ENCODE results near the gene POU5F1. TPM values are rescaled to one million over a fixed set of nuclear protein-coding genes. Genes with fewer than 3 reads are reported as not detected.

The POU5F1 gene
- total and polyA plus RNA-seq, 4 donors: 0.22 to 1.2 (median 0.84) TPM

GRCh38 chr6:31118178-31118577 lies 52.3 kb downstream of the POU5F1 start:
- H3K36me3 ChIP-seq (ENCODE audit: control insufficient read depth, insufficient read depth, low read length): no peaks in the 10 kb centered on the region
- H3K4me1 ChIP-seq (ENCODE audit: control insufficient read depth, insufficient read depth, low read length): peaks cover 19% of the 10 kb centered on the region
- 83% methylated on average over 7 of the region's 7 CpGs for WGBS (ENCODE audit: insufficient coverage)
- no peak overlapping the region for H3K27ac ChIP-seq (ENCODE audit: low read depth, low read length)
- H3K4me3 ChIP-seq (ENCODE audit: low read depth, low read length): no peak overlapping the region
- no peaks in the 10 kb centered on the region for H3K9me3 ChIP-seq (ENCODE audit: control insufficient read depth, insufficient read depth, low read length)
- H3K27me3 ChIP-seq (ENCODE audit: control insufficient read depth, insufficient read depth, low read length): no peaks in the 10 kb centered on the region
- no peak for DNase-seq (ENCODE audit: low read depth in 4 of 6, low spot score in 6 of 6)

GRCh38 chr6:31116661-31117385 lies 53.7 kb downstream of the POU5F1 start:
- no peaks in the 10 kb centered on the region for H3K27me3 ChIP-seq (ENCODE audit: control insufficient read depth, insufficient read depth, low read length)
- H3K4me3 ChIP-seq (ENCODE audit: low read depth, low read length): no peak overlapping the region
- H3K27ac ChIP-seq (ENCODE audit: low read depth, low read length): no peak overlapping the region
- DNase-seq (ENCODE audit: low read depth in 4 of 6, low spot score in 6 of 6): no peak
- H3K4me1 ChIP-seq (ENCODE audit: control insufficient read depth, insufficient read depth, low read length): peaks cover 19% of the 10 kb centered on the region
- no peaks in the 10 kb centered on the region for H3K9me3 ChIP-seq (ENCODE audit: control insufficient read depth, insufficient read depth, low read length)
- no peaks in the 10 kb centered on the region for H3K36me3 ChIP-seq (ENCODE audit: control insufficient read depth, insufficient read depth, low read length)
- 73% methylated on average over 18 of the region's 19 CpGs for WGBS (ENCODE audit: insufficient coverage)

GRCh38 chr6:31115941-31116560 lies 54.4 kb downstream of the POU5F1 start:
- no peaks in the 10 kb centered on the region for H3K9me3 ChIP-seq (ENCODE audit: control insufficient read depth, insufficient read depth, low read length)
- DNase-seq (ENCODE audit: low read depth in 4 of 6, low spot score in 6 of 6): no peak
- WGBS (ENCODE audit: insufficient coverage): 86% methylated on average over 12 of the region's 12 CpGs
- H3K4me1 ChIP-seq (ENCODE audit: control insufficient read depth, insufficient read depth, low read length): peaks cover 19% of the 10 kb centered on the region
- H3K36me3 ChIP-seq (ENCODE audit: control insufficient read depth, insufficient read depth, low read length): no peaks in the 10 kb centered on the region
- H3K4me3 ChIP-seq (ENCODE audit: low read depth, low read length): no peak overlapping the region
- H3K27me3 ChIP-seq (ENCODE audit: control insufficient read depth, insufficient read depth, low read length): no peaks in the 10 kb centered on the region
- H3K27ac ChIP-seq (ENCODE audit: low read depth, low read length): no peak overlapping the region

GRCh38 chr6:31114970-31115849 lies 55.3 kb downstream of the POU5F1 start:
- 87% methylated on average over 6 of the region's 9 CpGs for WGBS (ENCODE audit: insufficient coverage)
- H3K9me3 ChIP-seq (ENCODE audit: control insufficient read depth, insufficient read depth, low read length): no peaks in the 10 kb centered on the region
- H3K4me1 ChIP-seq (ENCODE audit: control insufficient read depth, insufficient read depth, low read length): peaks cover 19% of the 10 kb centered on the region
- no peak overlapping the region for H3K27ac ChIP-seq (ENCODE audit: low read depth, low read length)
- H3K4me3 ChIP-seq (ENCODE audit: low read depth, low read length): no peak overlapping the region
- no peaks in the 10 kb centered on the region for H3K27me3 ChIP-seq (ENCODE audit: control insufficient read depth, insufficient read depth, low read length)
- H3K36me3 ChIP-seq (ENCODE audit: control insufficient read depth, insufficient read depth, low read length): no peaks in the 10 kb centered on the region
- DNase-seq (ENCODE audit: low read depth in 4 of 6, low spot score in 6 of 6): no peak

- H3K36me3 ChIP-seq (ENCODE audit: control insufficient read depth, insufficient read depth, low read length): no peaks in the 10 kb centered on the region
- H3K4me3 ChIP-seq (ENCODE audit: low read depth, low read length): no peak within 1 kb of the TSS
- no peak within 1 kb of the TSS for H3K27ac ChIP-seq (ENCODE audit: low read depth, low read length)
- no peaks in the 10 kb centered on the region for H3K9me3 ChIP-seq (ENCODE audit: control insufficient read depth, insufficient read depth, low read length)
- DNase-seq (ENCODE audit: low read depth in 4 of 6, low spot score in 6 of 6): no peak
- peaks cover 19% of the 10 kb centered on the region for H3K4me1 ChIP-seq (ENCODE audit: control insufficient read depth, insufficient read depth, low read length)
- WGBS (ENCODE audit: insufficient coverage): 20% methylated on average over 1 of the region's 3 CpGs
- no peaks in the 10 kb centered on the region for H3K27me3 ChIP-seq (ENCODE audit: control insufficient read depth, insufficient read depth, low read length)
Measured at GRCh38 chr6:31114541-31114878, 56.0 kb downstream of the POU5F1 start, which contains the start of gene PSORS1C1. Gene PSORS1C1, plus strand, starts transcription at chr6:31114800. Its CDS starts 14,833 bp downstream, at chr6:31129633.

Small RNA genes within 50 kb of the gene (small RNA-seq; reads per million reads assigned to genes)
- gene POLR2LP1 (ENCODE audit: low replicate concordance): not detected

Other genes starting within 250 kb of the POU5F1 start
- gene SFTA2, start 238.5 kb downstream of the POU5F1 start, total RNA-seq: not detected
- under 1 TPM in 1 of 2 donors, not detected in 1; 0.53 TPM for gene SFTA2, start 238.5 kb downstream of the POU5F1 start, polyA plus RNA-seq (ENCODE audit: insufficient read length in 2 of 2)
- gene MUCL3, start 229.7 kb downstream of the POU5F1 start, total RNA-seq: not detected
- under 1 TPM in 1 of 2 donors, not detected in 1; 0.06 TPM for gene MUCL3, start 229.7 kb downstream of the POU5F1 start, polyA plus RNA-seq (ENCODE audit: insufficient read length in 2 of 2)
- gene MUC21, start 187.0 kb downstream of the POU5F1 start, total RNA-seq: not detected
- gene MUC21, start 187.0 kb downstream of the POU5F1 start, polyA plus RNA-seq (ENCODE audit: insufficient read length in 2 of 2): under 1 TPM in 1 of 2 donors, not detected in 1; 0.08 TPM
- gene MUC22, start 160.2 kb downstream of the POU5F1 start, total RNA-seq: not detected
- gene MUC22, start 160.2 kb downstream of the POU5F1 start, polyA plus RNA-seq (ENCODE audit: insufficient read length in 2 of 2): not detected
- gene C6orf15, start 58.1 kb downstream of the POU5F1 start, total RNA-seq: not detected
- not detected for gene C6orf15, start 58.1 kb downstream of the POU5F1 start, polyA plus RNA-seq (ENCODE audit: insufficient read length in 2 of 2)
- under 1 TPM in 1 of 2 donors, not detected in 1; 0.99 TPM for gene PSORS1C1, start 55.9 kb downstream of the POU5F1 start, total RNA-seq
- gene PSORS1C1, start 55.9 kb downstream of the POU5F1 start, polyA plus RNA-seq (ENCODE audit: insufficient read length in 2 of 2): under 1 TPM; 0.38 to 0.40 TPM
- not detected for gene CDSN, start 50.2 kb downstream of the POU5F1 start, total RNA-seq
- under 1 TPM in 1 of 2 donors, not detected in 1; 0.09 TPM for gene CDSN, start 50.2 kb downstream of the POU5F1 start, polyA plus RNA-seq (ENCODE audit: insufficient read length in 2 of 2)
- gene PSORS1C2, start 31.6 kb downstream of the POU5F1 start, total RNA-seq: not detected
- gene PSORS1C2, start 31.6 kb downstream of the POU5F1 start, polyA plus RNA-seq (ENCODE audit: insufficient read length in 2 of 2): not detected
- 10 to 100 TPM; 16.4 to 26.2 TPM for gene CCHCR1, start 12.9 kb downstream of the POU5F1 start, total RNA-seq
- gene CCHCR1, start 12.9 kb downstream of the POU5F1 start, polyA plus RNA-seq (ENCODE audit: insufficient read length in 2 of 2): 10 to 100 TPM; 21.1 to 29.9 TPM
- gene TCF19, start 12.1 kb downstream of the POU5F1 start, total RNA-seq: 10 to 100 TPM; 10.1 to 18.7 TPM
- 10 to 100 TPM; 13.9 to 17.5 TPM for gene TCF19, start 12.1 kb downstream of the POU5F1 start, polyA plus RNA-seq (ENCODE audit: insufficient read length in 2 of 2)
- gene HLA-C, start 101.4 kb upstream of the POU5F1 start, total RNA-seq: 10 to 100 TPM; 24.9 to 66.1 TPM
- 10 to 100 TPM; 56.3 to 62.7 TPM for gene HLA-C, start 101.4 kb upstream of the POU5F1 start, polyA plus RNA-seq (ENCODE audit: insufficient read length in 2 of 2)
- gene HLA-B, start 186.5 kb upstream of the POU5F1 start, total RNA-seq: 100 to 1,000 TPM; 134 to 168 TPM
- gene HLA-B, start 186.5 kb upstream of the POU5F1 start, polyA plus RNA-seq (ENCODE audit: insufficient read length in 2 of 2): 100 to 1,000 TPM; 126 to 189 TPM
- 10 to 100 TPM in 1 of 2 donors, 1 to 10 TPM in 1; 5.9 to 23.6 TPM for gene MICA, start 232.9 kb upstream of the POU5F1 start, total RNA-seq
- gene MICA, start 232.9 kb upstream of the POU5F1 start, polyA plus RNA-seq (ENCODE audit: insufficient read length in 2 of 2): 1 to 10 TPM; 4.2 to 6.0 TPM